Hematopoietic multipotent progenitor cell treated with erythropoietin and hydrocortisone succinate and interleukin-3 and kit ligand, for 4 days (in vitro differentiated cells): ENCODE data around the gene BRSK1.

Source experiments
- DNase-seq: peaks from one replicate; pipeline ENCODE4 v3.0.0-alpha.2; 2015

Gene BRSK1

DNA sequence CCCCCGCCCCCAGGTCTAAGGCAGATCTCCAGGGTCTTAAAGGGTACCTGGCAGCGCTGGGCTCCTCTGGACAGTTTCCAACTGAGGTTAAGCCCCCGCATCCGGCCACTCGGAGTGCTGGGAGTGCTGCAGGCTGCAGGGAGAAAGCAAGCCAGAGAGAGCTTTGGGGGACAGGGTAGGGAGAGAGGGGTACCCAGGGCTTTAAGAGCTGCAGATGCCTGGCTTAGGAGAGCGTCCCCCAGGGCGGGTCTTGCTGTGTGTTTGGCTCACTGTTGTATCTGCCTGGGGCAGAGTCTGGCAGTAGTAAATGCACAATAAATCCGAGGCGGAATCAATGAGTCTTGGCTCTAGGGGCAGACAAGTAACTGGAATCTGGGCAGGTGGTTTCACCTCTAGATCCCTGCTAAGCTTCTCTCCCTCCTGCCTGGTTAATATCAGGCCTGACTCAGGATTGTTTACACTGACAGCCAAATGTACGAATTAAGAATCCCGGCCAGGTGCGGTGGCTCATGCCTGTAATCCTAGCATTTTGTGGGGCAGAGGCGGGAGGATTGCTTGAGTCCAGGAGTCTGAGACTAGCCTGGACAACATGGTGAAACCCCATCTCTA, 71.5 kb downstream of the BRSK1 start:
- no peak for DNase-seq

DNA sequence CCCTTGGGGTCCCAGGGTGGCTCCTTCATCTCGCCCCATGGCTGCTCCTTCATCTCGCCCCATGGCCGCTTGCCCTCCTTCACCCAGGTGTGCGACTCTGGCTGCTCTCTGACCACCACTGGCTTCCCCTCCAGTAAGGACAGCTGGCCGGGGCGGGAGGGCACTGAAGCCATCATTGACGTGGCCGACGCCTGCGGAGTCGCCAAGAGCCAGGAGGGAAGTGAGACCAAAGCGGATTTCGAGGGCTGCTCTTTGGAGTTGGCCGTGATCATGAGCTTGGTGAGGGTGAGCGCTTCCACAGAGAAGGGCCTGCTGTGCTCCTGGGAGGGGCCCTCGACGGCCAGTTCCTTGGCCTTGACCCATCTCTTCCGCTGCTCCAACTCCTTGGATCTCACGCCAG, 74.7 kb downstream of the BRSK1 start:
- no peak for DNase-seq

DNA sequence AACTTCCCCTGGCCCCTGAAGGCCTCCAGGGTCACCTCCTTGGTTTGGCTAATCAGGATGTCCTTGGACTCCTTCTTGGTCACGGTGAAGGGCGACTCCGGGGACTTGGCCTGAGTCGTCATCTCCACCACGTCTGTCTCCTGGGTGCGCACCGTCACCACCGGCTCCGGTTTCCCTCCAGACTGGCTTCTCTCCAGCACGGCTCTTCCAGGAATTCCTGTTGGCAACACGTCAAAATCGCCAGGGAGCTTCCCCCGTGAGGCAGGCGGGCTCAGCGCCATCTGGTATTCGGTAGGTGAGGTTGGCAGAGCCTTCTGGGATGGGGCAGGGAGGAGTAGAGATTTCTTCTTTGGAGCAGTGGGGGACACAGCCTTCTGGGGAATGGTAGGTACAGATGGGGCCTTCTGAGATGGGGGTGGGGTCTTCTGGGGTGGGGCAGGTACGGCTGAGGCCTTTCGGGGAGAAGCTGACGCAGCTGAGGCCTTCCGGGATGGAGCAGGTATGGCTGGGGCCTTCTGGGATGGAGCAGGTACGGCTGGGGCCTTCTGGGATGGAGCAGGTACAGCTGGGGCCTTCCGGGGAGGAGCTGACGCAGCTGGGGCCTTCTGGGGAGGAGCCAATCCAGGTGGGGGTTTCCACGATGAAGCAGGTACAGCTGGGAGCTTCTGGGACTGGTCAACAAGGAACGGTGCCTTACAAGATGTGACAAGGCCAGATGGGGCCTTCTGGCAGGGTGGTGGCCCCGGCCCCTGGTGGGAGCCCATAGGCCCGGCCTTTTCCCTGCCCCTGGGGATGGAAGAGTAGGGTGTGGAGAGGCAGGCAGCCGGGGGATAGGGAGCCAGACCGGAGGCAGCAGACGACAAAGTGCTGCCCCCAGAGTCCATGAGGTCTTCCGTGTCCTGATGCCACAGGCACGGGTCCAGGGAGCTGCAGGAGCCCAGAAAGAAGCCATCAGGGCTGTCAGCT, 75.4 kb downstream of the BRSK1 start:
- no peak for DNase-seq

DNA sequence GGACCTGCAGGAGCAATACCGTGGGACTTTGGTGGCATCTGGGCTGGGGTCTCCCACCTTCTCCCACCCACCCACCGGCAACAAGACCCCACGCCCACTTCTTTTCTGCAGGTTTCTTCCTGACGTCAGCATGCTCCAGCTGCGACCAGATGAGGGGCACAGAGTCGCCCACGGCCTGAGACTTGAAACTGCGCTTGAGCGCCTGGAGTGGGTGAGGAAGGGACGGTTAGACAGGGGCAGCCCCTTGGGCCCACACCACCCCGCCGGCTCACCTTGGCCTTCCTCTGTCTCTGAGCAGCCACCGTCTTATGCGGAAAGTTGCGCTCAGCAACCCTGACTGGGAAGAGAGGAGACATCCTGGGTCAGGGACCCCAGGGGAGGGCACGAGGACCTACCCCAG, 77.1 kb downstream of the BRSK1 start:
- DNase-seq, result no peak
